HG03460 (cell line): ENCODE measurements around the gene EPB41L4B.

Source experiments
- ATAC-seq: cut with Tn5 transposase; IDR thresholded peaks from one replicate; pipeline ENCODE4 v1.9.1; 2021; ENCODE audit not compliant: unreplicated experiment

Gene EPB41L4B

GRCh38 chr9:109166771-109167601, 153.9 kb downstream of the EPB41L4B start, which contains the start of gene FRRS1L:
Gene FRRS1L (minus strand): TSS chr9:109167249. CDS start chr9:109167138, 111 bp downstream.
- ATAC-seq = no peak

DNA sequence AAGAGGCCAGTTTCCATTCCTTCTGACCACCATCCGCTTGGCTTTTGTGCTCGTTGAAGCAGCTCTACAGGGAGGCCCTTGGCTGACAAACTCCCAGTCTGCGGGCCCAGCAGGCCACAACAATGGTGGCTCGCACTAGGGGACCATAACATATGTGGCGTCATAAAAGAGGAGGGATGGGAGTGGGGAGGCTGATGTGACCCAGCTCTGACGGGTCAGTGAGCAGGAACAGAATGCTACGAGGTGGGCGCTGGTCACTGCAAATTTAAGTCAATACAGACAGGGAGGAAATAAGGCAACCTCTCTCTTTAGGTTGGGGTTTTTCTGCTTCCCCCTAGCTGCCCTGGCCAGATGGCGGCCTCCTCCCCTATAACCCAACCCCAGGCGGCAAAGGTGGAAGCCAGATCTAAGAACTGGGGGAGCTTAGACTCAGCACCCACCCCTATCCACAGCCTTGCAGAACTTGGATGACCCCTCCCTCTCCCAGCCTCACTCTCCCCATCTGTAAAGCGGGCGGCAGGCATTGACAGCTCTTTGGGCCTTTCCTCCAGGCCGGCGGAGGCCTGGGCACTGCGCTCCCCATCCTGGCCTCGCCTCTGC, 154.6 kb downstream of the EPB41L4B start:
- no peak for ATAC-seq

- peak; percentile 84 for ATAC-seq
Observed at GRCh38 chr9:109164042-109164441, 156.8 kb downstream of the EPB41L4B start.

DNA sequence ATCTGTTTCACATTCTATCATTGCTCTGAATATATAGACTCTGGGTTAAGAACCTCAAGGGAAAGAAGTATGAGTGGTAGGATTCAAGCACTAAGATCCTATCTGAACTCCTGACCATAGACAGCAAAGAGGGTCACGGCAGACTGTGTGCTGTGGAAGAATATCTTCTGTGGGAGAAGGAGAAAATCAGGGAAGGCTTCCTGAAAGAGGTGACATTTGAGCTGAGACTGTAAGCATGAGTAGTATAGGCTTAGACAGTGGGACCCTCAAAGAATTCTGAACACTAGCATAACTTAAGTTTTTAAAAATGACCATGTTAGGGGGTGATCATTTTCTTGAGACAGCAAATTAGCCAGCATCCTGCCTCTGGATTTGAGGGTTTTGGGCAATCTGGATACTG, 157.7 kb downstream of the EPB41L4B start:
- ATAC-seq = no peak

DNA sequence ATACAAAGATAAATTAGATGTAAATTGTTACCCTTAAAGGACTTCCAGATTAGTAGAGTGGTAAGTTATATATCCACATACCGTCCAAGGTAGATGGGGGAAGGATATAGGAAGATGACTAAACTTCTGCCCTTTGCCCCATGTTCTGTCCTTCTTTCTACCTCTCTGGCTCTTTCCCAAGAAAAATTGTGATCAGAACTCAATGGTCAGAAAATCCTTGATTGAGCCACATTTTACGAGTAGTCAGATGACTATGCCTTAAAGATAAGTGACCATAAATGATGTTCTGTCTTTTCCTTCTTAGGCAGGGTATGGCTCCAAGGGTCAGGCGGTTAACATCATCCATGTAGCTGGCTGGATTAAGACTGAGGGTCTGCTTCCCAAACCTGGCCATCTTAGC, 158.2 kb downstream of the EPB41L4B start:
- ATAC-seq = no peak

- ATAC-seq = no peak
Observed at GRCh38 chr9:109161471-109161870, 159.4 kb downstream of the EPB41L4B start.

DNA sequence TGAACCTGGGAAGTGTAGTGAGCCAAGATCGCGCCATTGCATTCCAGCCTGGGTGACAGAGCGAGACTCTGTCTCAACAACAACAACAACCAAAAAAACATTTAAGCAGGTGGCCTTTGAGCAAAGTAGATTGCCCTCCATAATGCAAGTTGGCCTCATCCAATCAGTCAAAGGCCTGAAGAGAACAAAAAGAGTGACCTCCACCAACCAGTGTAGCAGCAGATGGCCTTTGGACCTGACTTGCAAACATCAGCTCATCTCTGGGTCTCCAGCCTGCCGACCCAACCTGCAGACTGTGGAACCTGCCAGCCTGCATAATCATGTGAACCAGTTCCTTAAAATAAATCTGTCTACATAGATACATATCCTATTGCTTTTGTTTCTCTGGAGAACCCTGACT, 161.3 kb downstream of the EPB41L4B start:
- ATAC-seq = no peak

GRCh38 chr9:109158651-109159050, 162.2 kb downstream of the EPB41L4B start:
- no peak for ATAC-seq

GRCh38 chr9:109156708-109157107, 164.2 kb downstream of the EPB41L4B start:
- ATAC-seq = no peak

DNA sequence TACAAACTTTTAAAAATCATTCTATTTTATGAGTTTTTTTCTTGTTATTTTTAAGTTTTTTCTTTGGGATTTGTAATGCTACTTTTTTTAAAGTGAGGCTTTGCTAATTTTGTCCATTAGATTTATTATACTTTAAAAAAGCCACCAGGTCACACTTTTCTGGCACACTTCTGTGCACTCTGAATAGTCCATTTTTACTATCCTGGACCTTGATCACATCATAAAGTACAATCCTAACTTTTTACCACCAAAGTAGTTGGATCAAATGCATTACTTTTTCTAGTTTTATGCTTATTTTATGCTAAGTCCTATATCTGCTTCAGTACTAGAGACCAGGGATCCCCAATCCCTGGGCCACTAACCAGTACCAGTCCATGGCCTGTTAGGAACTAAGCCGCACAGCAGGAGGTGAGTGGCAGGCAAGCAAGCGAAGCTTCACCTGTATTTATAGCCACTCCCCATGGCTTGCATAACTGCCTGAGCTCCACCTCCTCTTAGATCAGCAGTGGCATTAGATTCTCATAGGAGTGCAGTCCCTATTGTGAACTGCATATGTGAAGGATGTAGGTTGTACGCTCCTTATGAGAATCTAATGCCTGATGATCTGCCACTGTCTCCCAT, 169.8 kb downstream of the EPB41L4B start:
- no peak for ATAC-seq

- no peak for ATAC-seq
Observed at GRCh38 chr9:109149722-109150121, 171.1 kb downstream of the EPB41L4B start.

- ATAC-seq = no peak
Observed at GRCh38 chr9:109149089-109149488, 171.8 kb downstream of the EPB41L4B start.

- no peak for ATAC-seq
Observed at GRCh38 chr9:109145051-109145450, 175.8 kb downstream of the EPB41L4B start.

DNA sequence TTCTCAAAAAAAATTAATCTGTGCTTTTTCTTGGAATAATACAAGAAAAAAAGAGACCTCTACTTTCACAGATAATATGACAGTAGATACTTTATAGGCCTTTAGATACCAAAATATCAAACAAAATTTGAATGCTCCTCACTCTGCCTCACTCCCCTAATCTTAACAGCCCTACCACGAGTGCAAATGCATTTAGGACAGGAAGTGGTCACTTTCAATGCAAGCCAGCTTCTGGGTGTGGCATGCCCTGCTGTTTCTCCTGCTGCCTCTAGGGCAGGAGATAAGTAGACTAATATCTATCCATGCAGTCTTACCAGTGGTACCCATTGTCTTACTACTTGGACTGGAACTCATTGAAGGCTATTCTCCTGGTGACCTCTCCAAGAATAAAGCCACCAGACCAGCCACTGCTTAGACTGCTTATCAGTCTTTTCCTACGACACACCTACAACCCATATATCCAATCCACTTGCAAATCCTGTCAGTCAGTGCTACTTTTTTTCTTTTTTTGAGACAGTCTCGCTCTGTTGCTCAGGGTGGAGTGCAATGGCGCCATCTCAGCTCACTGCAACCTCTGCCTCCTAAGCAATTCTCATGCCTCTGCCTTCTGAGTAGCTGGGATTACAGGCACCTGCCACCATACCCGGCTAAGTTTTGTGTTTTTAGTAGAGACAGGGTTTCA, 176.8 kb downstream of the EPB41L4B start:
- peak; percentile 97 for ATAC-seq

DNA sequence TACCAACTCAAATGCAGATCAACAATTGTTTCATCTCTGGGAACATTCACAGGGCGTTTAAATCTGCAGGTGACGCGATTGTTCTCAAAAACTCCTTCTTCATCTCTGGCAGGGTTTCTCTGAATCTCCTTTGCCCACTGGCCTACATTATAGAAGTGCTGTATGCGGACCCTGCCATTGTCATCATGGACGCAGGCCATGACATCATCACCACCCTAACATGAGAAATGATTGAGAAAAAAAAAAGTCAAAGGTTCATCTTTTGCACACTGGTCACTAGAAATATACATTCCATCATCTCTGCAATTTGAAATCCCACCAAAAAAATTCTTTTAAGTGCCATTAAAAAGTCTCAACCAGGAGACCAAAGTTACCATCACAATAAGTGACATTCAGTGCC, 179.5 kb downstream of the EPB41L4B start:
- ATAC-seq = no peak

DNA sequence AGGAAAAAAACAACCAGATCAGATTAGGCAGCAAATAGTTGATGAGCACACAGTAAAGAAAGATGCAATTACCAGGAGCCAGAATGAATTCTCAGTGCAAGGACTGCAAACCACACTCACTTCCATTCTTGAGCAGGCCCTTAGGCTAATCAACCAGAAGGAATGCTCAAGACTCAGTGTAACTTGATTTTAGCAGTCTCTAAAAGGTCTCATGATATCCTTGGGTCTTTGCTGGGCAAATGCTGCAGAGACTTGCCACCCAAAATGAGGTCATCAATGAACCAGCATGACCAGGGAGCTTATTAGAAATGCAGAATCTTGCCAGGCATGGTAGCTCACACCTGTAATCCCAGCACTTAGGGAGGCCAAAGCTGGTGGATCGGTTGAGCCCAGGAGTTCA, 181.0 kb downstream of the EPB41L4B start:
- no peak for ATAC-seq

GRCh38 chr9:109138421-109138820, 182.4 kb downstream of the EPB41L4B start:
- ATAC-seq = no peak

GRCh38 chr9:109134167-109134578, 186.7 kb downstream of the EPB41L4B start:
- no peak for ATAC-seq

- ATAC-seq = no peak
Observed at GRCh38 chr9:109133533-109133932, 187.3 kb downstream of the EPB41L4B start.

- ATAC-seq = no peak
Observed at GRCh38 chr9:109132567-109133021, 188.3 kb downstream of the EPB41L4B start.

- ATAC-seq = no peak
Observed at GRCh38 chr9:109129470-109130197, 191.2 kb downstream of the EPB41L4B start.
